Tibial nerve (tissue), 4 donors: Measurements from ENCODE around the gene CALML4.

Experiments
- EP300 ChIP-seq, 2 donors: sonication (generic); formaldehyde crosslinking; IDR thresholded peaks; one replicate each; pipeline ENCODE4 v1.6.1; 2017; ENCODE audit warnings: antibody characterized with exemption in 2 of 2, mild to moderate bottlenecking in 1 of 2
- POLR2A ChIP-seq, 2 donors: fragments of 450-650 bp; IDR thresholded peaks; one replicate each; pipeline ENCODE4 v1.6.1; 2017; ENCODE audit warnings: antibody characterized with exemption in 2 of 2, mild to moderate bottlenecking in 2 of 2, moderate library complexity in 2 of 2
- TF ChIP-seq, protein P1 (sequence below), 5 experiments: fragments of 200-600 bp in 3 of 5; fragments of 450-650 bp in 2 of 5; sonication (generic) in 3 of 5; IDR thresholded peaks; one replicate each; pipeline ENCODE4 v1.5.1; 2016 to 2019; ENCODE audit warnings: antibody characterized with exemption in 5 of 5, mild to moderate bottlenecking in 3 of 5, moderate library complexity in 2 of 5

DNA sequence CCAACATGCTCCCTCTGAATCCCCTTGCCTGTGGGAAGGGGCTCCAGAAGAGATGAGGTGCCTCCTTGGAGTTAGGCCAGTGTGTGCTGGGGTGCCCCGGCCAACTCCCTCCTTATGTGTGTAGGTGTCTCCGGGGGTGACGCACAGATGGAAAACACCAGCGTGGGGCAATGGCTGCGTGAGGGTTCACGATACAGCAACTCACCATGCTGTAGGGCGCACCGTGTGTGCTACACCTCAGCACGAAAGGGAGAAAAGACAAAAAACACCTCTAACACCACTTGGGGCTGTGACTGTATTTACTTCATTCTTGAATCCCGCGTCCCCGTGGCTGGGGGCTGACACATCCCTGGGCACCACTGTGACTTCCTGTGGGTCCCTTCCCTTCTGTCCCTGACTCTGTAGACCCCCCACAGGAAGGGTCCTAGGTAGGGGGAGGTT, 1.6 kb upstream of the CALML4 start:
- TF ChIP-seq, protein P1, sequence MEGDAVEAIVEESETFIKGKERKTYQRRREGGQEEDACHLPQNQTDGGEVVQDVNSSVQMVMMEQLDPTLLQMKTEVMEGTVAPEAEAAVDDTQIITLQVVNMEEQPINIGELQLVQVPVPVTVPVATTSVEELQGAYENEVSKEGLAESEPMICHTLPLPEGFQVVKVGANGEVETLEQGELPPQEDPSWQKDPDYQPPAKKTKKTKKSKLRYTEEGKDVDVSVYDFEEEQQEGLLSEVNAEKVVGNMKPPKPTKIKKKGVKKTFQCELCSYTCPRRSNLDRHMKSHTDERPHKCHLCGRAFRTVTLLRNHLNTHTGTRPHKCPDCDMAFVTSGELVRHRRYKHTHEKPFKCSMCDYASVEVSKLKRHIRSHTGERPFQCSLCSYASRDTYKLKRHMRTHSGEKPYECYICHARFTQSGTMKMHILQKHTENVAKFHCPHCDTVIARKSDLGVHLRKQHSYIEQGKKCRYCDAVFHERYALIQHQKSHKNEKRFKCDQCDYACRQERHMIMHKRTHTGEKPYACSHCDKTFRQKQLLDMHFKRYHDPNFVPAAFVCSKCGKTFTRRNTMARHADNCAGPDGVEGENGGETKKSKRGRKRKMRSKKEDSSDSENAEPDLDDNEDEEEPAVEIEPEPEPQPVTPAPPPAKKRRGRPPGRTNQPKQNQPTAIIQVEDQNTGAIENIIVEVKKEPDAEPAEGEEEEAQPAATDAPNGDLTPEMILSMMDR (IDR thresholded peaks at IDR 0.05): no peak
- TF ChIP-seq EP300 (IDR thresholded peaks at IDR 0.05) (no peak), POLR2A (IDR thresholded peaks at IDR 0.05) (no peak)
